ENCODE measurements around the gene TRIM62.

TRIM62 gene

DNA sequence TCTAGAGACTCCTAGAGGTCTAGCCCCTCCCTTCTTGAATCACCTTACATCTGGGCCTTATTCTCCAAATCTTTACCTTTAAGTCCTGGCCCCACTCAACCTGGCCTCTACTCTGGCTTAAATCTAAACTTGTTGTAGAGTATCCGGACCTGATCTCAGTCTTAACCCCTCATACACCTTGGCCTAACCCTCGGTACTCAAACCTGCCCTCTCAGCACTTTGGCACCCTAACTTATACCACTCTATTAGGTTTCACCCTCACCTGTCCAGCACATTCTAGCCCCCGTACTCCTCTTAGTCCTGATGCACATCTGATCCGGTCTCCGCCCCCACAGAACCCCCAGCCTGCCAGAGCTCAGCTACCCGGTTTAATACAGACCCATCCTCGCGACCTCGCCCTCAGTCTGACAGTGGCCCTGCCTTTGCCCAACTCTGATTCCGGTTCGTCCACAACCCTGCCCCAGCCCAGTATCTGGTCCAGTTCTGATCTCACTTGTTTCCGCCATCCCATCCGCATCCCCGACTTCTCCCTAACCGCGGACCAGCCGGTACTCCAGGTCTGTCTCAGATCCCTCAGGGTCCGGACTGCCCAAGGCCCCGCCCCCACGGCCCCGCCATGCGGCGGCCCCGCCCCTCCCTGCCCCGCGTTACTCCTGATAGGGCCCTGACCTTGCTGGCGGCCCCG is 1.5 kb downstream of the TRIM62 start:
- DNase-seq (ENCODE audit: low spot score): no peak

DNA sequence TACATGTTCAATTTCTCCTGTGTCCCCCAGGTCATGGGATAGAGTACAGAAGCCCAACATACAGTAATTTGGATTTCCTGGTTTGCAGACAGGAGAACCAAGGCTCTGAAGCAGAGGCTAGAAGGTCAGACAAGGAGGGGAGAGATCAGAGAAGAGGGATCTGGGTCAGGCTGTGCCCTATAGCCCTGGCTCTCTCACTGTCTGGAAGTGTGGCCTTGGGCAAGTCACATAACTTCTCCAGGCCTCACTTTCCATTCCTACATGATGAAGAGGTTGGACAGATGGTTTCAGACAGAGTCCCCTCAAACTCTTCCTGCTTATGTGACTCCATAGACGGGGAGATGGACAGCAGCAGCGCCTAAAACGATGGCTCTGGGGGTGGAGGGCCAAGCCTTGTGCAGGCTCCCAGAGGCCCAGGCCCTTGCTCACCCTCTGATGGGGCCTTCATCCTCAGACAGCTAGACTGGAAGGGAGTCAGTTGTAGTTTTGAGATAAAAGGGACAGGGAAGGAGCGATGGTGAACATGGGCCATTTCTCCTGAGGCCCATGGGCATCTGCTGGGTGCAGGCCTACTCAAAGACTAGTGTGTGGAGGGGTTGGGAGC is 2.9 kb downstream of the TRIM62 start:
- no peak for DNase-seq (ENCODE audit: low spot score)

DNA sequence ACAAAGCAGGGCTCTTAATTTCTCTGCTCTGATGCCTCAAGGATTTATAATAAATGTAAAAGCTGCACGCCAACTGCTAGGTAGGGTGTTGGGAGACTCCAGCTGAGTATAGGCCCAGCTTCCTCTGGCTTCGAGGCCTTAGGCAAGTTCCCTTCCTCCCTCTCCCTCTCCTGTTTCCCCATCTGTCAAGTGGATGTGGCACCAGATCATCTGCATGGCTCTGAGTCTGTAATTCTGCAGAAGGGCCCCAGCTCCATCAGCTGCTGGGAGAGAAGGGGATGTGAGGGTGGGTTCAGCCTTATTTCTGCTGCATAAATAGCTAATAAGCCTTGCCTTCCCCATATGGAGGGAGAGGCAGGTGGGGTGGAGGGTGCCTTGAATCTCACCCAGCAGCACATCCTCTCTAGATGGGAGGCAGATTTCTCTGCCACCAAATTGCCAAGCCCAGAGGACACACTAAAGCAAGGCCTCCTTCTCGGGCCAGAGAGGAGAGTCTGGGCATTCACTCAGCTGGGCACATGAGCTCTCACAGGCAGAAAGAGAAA is 3.8 kb downstream of the TRIM62 start:
- no peak for DNase-seq (ENCODE audit: low spot score)

DNA sequence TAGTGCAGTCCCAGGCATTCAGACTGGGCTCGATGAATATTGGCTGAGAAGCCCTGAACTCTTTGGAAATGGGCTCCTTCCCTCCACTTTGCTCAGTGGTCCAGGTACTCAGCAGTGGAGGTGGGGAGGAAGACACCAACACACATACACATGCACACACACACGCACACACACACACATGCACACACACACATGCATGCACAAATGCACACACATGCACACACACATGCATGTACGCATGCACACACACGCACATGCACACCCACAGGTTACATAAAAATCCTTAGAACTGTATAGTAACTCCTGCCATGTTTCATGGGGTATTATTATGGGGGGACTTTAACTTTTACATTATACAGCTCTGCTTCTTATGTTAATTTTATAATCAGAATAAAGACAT is 5.0 kb downstream of the TRIM62 start:
- no peak for DNase-seq (ENCODE audit: low spot score)

DNA sequence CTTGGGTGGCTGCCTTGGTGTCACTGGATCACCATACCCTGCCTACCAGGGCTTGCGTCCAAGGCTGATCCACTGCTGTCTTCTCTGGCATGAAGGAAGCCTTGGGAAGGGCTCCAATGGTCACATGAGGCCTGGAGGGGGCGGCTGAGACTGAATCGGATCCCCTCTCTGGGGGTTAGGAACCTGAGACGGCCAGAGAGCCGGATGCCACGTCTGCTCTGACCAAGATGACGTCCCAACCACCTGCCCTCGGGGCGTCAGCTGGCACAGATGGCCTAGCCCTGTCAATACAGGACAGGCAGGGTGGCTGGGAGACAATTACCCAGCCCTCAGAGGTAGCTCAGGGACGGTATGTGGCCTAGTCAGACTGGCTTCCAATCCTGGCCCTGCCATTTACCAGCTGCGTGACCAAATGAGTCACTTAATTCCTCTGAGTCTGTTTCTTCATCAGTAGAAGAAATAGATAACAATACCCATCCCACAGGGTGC is 5.4 kb downstream of the TRIM62 start:
- DNase-seq (ENCODE audit: low spot score): no peak

DNA sequence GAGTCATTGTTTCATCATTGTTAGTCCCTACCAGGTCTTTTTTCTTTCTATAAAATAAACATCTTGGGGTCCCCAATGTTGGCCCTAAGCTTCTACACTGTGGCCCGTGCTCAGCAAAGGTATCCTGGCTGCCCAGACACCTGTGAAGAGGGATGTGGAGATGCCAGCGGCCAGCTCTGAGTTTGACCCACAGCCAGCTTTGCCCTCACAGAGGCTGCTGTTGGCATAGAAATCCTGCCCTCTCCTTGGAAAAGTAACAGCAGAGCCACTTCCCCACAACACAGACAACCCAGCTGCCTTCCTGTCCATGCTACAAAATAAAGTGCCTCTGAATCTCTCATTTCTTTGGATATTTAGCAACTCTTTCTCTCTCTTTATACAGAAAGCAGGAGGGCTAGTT is 6.0 kb downstream of the TRIM62 start:
- no peak for DNase-seq (ENCODE audit: low spot score)

DNA sequence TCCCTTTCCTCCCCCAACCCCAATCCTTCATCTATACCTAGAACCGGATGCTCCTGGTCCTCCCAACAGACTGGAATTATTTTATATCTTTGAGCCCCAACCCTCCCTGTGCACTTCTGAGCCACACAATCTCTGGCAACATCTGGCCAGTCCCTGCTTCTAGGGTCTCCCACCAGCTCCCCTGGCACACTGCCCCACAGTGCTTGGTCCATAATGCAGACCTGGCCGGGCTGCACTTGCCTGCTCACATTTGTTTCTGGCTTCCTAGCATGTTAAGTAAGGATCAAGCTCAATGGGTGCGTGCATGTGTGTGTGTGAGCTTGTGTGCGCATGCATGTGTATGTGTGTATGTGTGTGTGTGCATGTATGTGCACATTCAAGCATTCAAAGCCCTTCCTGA is 8.8 kb downstream of the TRIM62 start:
- DNase-seq (ENCODE audit: low spot score): no peak

DNA sequence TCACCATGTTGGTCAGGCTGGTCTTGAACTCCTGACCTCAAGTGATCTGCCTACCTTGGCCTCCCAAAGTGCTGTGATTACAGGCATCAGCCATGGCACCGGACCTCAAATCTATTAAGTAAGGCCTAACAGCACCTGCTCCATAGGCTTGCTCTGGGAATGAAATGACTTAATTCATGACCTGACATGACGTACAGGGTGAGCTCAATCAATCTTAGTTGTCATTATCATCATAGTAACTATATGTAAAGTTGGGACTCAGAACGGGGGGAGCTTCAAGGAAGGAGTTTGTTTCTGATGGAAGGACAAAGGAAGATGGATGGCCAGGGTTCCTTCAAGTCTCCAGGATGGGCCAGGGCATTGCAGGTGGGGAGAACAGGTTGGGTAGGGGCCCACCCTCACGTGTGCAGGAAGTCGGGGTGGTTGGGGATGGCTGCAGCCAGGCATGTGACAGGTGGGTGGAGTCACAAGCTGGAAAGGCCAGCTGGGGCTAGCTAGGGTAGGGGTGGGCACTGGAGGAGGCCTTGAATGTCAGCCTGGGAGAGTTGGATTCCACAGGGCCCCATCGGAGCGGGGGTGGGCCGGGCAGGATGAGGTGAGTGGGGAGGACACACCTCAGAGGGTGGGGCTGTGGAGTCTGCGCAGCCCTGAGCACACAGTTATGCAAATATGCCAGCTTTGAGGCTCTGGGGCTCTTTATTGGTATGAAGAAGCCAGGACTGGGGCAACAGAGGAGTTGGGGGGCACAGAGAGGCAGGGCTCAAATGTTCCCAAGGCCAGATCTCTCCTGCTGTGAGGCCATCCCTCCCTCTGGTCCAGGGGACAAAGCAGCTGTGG is 9.6 kb downstream of the TRIM62 start:
- no peak for DNase-seq (ENCODE audit: low spot score)

DNA sequence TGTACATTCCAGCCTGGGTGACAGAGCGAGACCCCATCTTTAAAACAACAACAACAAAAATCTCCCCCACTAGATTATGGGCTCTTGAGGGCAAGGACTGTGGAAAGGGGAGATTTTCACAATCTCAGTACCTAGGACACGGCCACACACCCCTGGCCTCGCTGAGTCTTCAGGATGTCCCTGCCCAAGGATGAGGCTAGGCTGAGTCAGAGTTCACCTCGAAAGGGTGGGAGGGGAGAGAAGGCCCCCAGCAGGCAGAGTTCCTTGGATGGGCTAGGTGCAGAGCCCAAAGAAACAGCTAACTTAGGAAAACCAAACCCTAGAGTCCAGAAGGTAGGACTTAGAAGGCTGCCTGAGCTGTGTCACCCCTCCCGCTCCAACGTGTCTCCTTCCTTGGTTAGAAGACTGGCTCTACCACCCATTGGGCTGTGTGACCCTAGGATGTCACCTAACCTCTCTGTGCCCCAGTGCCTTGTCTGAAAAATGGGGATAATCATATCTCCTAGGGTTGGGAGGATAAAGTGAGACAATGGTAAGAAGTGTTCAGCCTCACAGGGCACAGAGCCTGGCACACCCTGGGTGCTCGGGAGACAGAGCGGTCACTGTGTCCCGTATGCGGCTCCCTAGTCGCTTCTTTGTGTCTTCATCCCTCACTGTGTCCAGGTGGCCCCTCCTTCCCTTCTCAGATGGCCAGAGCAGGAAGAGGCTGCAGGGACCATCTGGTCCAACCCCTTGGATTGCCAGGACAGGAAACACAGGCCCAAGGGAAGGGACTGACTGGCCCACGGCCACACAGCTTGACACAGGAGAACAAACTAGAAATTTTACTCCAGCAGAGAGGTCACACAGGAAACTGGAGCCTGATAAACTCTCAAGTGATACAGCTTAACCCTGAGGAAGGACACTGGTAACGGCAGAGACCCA is 11.2 kb downstream of the TRIM62 start:
- DNase-seq (ENCODE audit: low spot score): no peak

DNA sequence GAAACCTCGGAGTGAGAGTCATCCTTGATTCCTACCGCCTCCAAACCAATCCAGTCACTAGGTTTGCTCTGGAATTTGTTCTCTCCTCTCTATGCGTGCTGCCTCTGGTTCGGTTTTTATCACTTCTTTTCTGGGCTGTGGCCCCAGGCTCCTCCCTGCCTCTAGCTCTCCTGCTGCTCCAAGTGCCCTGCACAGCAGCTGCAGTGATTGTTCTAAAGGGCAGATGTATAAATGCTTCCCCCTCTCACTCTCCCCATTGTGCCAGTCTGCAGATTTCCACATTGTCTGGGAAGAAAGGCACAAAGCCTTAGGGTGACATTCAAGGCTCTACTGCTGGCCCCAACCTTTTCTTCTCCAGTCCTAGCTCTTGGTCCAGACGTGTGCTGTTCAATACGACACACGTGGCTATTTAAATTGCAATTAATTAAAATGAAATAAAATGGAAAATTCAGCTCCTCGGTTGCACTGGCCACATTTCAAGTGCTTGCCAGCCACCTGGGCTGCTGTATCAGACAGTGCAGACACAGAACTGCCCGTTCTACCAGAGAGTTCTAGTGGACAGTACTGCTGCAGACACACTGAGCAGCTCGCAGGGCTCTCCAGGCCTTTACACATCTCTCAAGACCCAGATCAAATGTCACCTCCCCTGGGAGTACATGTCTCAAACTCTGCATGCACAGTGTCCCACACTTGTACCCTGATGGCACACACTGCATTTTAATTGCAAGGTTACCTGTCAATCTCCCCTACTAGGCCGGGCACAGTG is 12.4 kb downstream of the TRIM62 start:
- DNase-seq (ENCODE audit: low spot score): no peak

DNA sequence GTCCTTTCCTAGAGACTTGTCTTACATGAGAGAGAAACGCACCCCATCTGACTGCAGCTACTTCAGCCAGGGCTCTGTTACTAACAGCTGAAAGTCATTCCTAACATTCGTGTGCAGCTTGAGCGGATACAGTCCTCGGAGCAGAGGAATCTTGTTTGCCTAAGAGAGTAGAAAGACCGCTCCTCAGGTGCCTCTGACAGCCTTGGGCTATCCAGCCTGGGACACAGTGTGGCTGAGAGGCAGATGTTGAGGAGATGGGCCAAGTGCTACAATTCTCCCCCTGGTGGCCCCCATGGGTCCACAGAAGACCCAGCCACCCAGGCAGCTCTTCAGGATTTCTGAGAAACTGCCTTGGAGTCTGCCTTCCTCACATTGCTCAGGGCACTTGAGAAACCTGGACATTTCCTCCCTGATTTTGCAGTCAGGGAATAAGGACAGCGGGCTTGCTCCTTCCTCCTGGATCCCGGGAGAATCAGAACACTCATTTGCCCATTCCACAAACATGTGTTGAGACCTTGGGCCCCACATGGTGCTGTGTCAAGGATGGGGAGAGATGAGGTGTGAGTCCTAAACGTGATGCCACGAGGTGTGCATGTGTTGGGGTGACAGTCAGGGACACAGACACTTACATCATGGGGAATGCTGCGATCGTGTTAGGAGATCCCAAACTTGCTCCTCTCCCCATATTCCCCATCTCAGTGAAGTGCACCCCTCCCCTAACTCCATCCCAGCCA is 13.1 kb downstream of the TRIM62 start:
- no peak for DNase-seq (ENCODE audit: low spot score)

DNA sequence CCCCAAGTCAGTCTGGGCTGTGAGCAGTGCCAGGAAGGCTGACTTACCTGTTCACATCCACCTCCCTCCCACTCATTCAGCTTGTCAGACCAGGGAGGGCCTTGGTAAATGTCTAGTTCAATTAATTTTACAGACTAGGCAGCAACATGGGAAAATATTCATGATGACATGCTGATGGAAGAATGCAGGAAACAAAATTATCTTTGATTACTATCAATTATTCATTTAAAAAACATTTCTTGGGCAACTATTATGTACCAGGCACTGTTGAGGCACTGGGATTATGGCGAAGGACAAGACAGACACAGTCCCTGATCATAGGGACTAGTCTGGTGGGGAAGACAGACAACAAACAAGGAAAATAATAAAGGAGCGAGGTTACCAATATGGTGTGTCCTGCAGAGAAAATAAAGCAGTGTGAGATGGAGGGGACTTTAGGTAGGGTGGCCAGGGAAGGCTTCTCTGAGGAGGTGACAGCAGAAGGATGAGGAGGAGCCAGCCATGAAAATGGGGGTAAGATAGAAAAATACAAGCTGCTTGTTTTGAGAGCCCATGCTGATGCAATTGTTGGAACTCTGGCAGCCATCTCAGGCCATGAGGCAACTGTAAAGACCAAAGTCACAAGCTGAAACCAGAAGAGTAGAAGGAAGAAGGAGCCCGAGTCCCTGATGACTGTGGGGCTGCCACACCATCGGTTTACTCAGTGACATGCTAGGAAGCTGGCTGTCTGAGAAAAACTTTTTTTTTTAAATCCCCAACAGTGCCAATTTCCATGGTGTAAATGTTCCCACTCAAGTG is 14.0 kb downstream of the TRIM62 start:
- DNase-seq (ENCODE audit: low spot score): no peak

DNA sequence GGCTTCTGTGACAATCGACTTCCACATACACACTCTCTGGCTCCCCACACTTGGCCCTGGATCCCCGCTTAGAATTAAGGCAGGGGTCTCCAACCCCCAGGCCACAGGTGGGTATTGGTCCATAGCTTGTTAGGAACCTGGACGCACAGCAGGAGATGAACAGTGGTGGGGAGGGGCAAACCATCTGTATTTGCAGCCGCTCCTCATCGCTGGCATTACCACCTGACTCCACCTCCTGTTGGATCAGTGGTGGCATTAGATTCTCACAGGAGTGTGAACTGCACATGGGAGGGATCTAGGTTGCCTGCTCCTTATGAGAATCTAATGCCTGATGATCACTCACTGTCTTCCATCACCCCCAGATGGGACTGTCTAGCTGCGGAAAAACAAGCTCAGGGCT is 16.0 kb downstream of the TRIM62 start:
- DNase-seq (ENCODE audit: low spot score): no peak

DNA sequence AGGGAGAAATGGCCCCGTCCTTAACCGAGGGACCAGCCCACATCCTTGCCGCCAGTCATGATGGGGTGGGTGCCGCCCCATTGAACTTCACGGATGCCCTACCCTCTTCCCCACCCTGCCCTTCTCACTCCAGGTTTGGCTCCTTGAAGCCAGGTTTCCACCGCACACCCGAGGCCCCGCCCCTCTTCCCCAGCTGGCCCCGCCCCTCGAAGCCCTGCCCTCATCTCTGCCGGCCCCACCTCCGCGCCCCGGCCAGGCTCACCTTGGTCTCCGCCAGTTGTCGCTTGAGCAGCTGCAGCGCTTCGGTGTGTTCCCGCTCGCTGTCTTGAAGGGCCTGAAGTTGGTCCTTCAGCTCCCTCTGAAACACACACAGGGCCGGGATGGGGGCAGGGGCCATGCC is 16.6 kb downstream of the TRIM62 start:
- DNase-seq (ENCODE audit: low spot score): no peak

DNA sequence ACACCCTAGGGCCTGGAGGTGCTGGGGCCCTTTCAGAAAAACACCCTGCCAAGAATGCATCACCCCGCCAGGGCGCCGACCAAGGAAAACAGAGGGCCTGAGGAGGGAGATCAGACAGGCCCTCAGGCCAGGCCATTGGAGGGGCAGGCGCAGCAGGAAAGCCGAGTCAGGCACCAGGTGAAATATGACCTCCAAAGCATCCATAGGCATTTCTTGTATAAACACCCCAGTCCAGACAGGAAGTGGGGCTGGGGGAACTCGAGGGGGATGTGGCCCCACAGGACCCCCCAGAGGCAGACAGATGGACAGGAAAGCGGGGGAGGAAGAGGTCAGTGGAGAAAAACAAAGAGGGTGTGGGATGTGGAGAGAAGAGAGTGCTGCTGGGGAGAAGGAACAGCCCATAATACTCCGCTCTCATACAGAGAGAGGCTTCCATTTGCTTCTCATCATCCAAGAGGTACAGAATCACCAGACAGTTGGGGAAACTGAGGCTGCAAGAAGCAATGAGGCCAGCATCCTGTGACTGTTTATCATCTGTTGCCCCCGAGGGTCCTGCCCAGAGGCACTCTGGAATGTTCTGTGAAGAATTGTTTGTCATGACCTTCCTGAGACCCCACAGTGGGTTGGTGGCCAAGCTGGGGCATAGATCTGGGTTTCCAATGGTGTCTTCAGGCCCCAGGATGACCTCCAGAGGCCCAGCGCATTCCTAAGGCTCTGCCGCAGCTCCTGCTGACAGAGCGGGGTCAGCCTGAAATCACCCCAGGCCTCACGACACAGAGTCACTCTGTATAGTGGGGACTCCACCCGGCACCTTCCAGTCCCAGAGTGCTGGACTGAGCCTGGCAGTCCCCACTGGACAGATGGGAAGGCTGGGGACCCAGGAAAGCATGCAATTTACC is 18.0 kb downstream of the TRIM62 start:
- DNase-seq (ENCODE audit: low spot score): no peak

DNA sequence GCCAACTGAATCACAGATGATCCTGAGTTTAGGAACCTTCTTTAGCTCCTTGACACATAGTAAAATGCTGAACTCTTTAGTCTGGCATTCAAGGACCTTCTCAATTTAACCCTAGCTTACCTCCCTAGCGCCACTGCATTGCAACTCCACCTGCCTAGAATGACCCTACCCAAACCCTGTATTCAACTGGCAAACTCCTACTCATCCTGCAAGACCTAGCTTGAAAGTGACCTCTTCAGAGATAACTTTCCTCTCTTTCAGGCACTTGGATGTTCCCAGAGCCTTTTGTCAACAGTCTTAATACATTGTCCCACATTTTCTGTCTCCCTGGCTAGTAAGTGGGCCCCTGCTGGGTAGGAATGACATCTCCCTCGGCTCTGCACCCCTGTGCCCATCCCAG is 19.7 kb downstream of the TRIM62 start:
- no peak for DNase-seq (ENCODE audit: low spot score)

DNA sequence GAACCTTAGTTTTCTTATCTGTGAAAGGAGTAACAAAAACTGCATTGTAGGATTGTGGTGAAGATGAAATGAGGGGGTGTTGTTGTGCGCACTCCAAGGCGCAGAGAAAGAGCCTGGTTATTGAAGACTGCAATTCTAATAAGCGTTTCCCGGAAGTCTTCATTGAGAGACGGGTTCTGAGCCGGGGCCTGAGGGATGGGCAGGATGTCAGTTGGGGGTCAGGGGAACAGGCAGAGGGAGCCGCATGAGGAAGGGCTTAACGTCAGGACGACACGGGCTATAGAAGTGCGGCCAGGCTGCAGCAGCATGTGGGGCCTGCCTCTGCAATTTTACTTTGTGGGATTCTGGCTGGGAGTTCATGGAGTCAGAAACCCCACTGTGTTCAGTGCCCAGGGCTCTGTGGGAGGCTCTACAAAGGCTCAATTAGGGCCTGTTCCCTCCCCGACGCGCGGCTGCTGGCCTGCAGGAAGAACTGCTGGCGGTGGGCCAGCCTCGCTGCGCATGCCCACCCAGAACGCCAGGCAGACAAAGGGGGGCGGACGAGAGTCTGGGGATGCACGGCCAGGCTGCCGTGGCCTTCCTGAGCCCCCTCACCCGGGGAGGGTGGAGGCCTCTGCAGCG is 20.7 kb downstream of the TRIM62 start:
- DNase-seq (ENCODE audit: low spot score): no peak

DNA sequence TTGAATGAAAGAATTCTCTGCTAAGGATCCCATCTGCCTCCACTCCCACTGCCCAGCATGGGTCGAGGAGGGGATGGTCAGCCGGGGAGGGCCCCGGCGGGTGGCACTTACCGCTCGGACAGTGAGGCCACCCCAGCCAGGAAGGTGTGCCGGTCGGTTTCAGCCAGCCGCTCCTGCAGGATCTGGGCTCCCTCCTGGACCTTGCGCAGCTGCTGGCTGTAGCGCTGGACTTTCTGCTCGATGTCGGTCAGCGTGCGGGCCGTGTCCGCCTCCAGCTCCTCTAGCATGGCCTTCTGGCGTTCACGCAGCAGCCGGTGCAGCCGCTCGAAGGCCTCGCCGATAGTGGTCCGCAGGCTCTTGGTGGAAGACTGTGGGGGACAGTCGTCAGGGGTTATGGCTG is 22.3 kb downstream of the TRIM62 start:
- no peak for DNase-seq (ENCODE audit: low spot score)
